ENCODE data around the gene WDR70. TPM values are rescaled to one million over a fixed set of nuclear protein-coding genes. Genes with fewer than 3 reads are reported as not detected.

WDR70 gene
- total RNA-seq, 1 experiment from 2014 or later, result 40.2 TPM

DNA sequence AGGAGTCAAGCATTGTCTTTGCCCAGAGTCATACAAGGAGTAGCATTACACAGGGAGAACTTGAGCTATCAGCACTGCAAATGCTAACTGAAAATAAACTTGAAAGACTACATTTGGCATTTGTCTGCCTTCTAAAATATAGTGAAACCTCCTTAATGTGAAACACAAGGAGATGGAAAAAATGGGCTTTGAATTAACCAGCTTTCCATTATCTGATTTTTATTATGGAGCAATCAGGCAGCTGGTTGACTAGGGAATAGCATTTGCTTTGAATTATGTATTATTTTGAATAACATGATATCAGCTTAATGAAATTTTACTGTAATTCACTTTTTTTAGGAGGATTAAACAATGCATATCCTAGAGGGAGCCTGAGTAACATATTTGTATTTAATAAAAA lies 329.9 kb downstream of the WDR70 start:
- CTCF ChIA-PET, result no interaction called here
- H3K4me1 ChIP-seq, result no peaks in the 10 kb centered on the region
- no peaks in the 10 kb centered on the region for H3K4me1 Mint-ChIP-seq (ENCODE audit: low read depth, unreplicated experiment)
- no peak for DNase-seq
- no peak overlapping the region for H3K4me3 Mint-ChIP-seq (ENCODE audit: unreplicated experiment)
- no peak overlapping the region for H3K4me3 ChIP-seq (ENCODE audit: low read depth, low read length)
- BruUV-seq (replicated peaks), result no TSS peak
- POLR2A ChIA-PET, result no interaction called here
- H3K36me3 Mint-ChIP-seq (ENCODE audit: insufficient read depth, unreplicated experiment), result no peaks in the 10 kb centered on the region
- no peaks in the 10 kb centered on the region for H3K9me3 Mint-ChIP-seq (ENCODE audit: unreplicated experiment)
- no peak overlapping the region for H3K27ac Mint-ChIP-seq (ENCODE audit: unreplicated experiment)
- TF ChIP-seq, protein P1, sequence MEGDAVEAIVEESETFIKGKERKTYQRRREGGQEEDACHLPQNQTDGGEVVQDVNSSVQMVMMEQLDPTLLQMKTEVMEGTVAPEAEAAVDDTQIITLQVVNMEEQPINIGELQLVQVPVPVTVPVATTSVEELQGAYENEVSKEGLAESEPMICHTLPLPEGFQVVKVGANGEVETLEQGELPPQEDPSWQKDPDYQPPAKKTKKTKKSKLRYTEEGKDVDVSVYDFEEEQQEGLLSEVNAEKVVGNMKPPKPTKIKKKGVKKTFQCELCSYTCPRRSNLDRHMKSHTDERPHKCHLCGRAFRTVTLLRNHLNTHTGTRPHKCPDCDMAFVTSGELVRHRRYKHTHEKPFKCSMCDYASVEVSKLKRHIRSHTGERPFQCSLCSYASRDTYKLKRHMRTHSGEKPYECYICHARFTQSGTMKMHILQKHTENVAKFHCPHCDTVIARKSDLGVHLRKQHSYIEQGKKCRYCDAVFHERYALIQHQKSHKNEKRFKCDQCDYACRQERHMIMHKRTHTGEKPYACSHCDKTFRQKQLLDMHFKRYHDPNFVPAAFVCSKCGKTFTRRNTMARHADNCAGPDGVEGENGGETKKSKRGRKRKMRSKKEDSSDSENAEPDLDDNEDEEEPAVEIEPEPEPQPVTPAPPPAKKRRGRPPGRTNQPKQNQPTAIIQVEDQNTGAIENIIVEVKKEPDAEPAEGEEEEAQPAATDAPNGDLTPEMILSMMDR (IDR thresholded peaks at IDR 0.05; ENCODE audit: insufficient read depth in 1 of 2, low read depth in 1 of 2, low read length in 1 of 2, severe bottlenecking in 1 of 2, unreplicated experiment in 1 of 2), result no peak
- H3K36me3 ChIP-seq (ENCODE audit: control insufficient read depth, insufficient read depth, low read length), result no peaks in the 10 kb centered on the region
- no peaks in the 10 kb centered on the region for H3K9me3 ChIP-seq
- H3K27me3 ChIP-seq (replicated peaks; ENCODE audit: control insufficient read depth, insufficient read depth, low read length), result no peaks in the 10 kb centered on the region
- no peaks in the 10 kb centered on the region for H3K27me3 Mint-ChIP-seq (ENCODE audit: insufficient read depth, unreplicated experiment)
- intact Hi-C loops (cut with micrococcal nuclease; ENCODE audit: unreplicated experiment), result no loop called here

DNA sequence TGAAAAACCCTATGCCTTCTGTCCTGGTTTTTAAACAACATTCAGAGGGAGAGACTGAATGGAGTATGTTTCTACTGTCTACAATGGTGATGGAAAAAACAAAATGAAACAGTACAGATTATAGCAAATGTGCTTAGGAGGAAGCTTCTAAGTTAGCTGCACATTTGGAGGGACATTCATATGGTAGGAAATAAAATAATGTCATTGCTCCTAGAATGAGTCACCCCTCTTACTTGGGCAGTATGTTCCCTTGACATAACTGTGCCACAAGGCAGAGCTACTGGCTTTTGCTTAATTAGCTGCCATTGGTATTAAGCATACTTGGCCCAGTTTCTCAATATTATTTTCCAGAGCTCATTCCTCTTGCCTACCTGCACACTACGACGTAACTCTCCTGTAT lies 331.8 kb downstream of the WDR70 start:
- H3K36me3 Mint-ChIP-seq (ENCODE audit: insufficient read depth, unreplicated experiment), result no peaks in the 10 kb centered on the region
- ChIA-PET POLR2A (no interaction called here), CTCF (no interaction called here)
- DNase-seq, result no peak
- no peaks in the 10 kb centered on the region for H3K4me1 Mint-ChIP-seq (ENCODE audit: low read depth, unreplicated experiment)
- Histone ChIP-seq H3K9me3 (no peaks in the 10 kb centered on the region), H3K27me3 (replicated peaks; ENCODE audit: control insufficient read depth, insufficient read depth, low read length) (no peaks in the 10 kb centered on the region), H3K4me1 (no peaks in the 10 kb centered on the region), H3K4me3 (ENCODE audit: low read depth, low read length) (no peak overlapping the region), H3K36me3 (ENCODE audit: control insufficient read depth, insufficient read depth, low read length) (no peaks in the 10 kb centered on the region)
- TF ChIP-seq, protein P1 (IDR thresholded peaks at IDR 0.05; ENCODE audit: insufficient read depth in 1 of 2, low read depth in 1 of 2, low read length in 1 of 2, severe bottlenecking in 1 of 2, unreplicated experiment in 1 of 2), result no peak
- H3K9me3 Mint-ChIP-seq (ENCODE audit: unreplicated experiment), result no peaks in the 10 kb centered on the region
- H3K27me3 Mint-ChIP-seq (ENCODE audit: insufficient read depth, unreplicated experiment), result no peaks in the 10 kb centered on the region
- H3K4me3 Mint-ChIP-seq (ENCODE audit: unreplicated experiment), result no peak overlapping the region
- intact Hi-C loops (cut with micrococcal nuclease; ENCODE audit: unreplicated experiment), result no loop called here
- BruUV-seq (replicated peaks), result no TSS peak
- no peak overlapping the region for H3K27ac Mint-ChIP-seq (ENCODE audit: unreplicated experiment)

DNA sequence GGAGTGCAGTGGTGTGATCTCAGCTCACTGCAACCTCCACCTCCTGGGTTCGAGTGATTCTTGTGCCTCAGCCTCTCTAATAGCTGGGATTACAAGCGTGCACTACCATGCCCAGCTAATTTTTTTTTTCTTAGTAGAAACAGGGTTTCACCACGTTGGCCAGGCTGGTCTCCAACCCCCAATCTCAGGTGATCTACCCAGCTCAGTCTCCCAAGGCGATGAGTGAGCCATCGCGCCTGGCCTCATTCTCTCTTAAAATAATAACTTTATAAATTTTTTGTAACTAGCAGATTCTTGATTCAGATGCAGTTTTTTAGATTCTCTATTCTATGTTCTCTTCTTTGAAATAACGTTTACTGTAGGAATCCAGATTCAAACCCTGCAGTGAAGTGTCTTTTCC lies 333.6 kb downstream of the WDR70 start:
- H3K4me3 Mint-ChIP-seq (ENCODE audit: unreplicated experiment), result no peak overlapping the region
- no peak overlapping the region for H3K27ac Mint-ChIP-seq (ENCODE audit: unreplicated experiment)
- H3K9me3 Mint-ChIP-seq (ENCODE audit: unreplicated experiment), result no peaks in the 10 kb centered on the region
- intact Hi-C loops (cut with micrococcal nuclease; ENCODE audit: unreplicated experiment), result no loop called here
- CTCF ChIA-PET, result no interaction called here
- DNase-seq, result no peak
- TF ChIP-seq, protein P1 (IDR thresholded peaks at IDR 0.05; ENCODE audit: insufficient read depth in 1 of 2, low read depth in 1 of 2, low read length in 1 of 2, severe bottlenecking in 1 of 2, unreplicated experiment in 1 of 2), result no peak
- Histone ChIP-seq H3K4me1 (no peaks in the 10 kb centered on the region), H3K4me3 (ENCODE audit: low read depth, low read length) (no peak overlapping the region), H3K9me3 (no peaks in the 10 kb centered on the region), H3K27me3 (replicated peaks; ENCODE audit: control insufficient read depth, insufficient read depth, low read length) (no peaks in the 10 kb centered on the region), H3K36me3 (ENCODE audit: control insufficient read depth, insufficient read depth, low read length) (no peaks in the 10 kb centered on the region)
- no TSS peak for BruUV-seq (replicated peaks)
- H3K4me1 Mint-ChIP-seq (ENCODE audit: low read depth, unreplicated experiment), result peaks cover 6% of the 10 kb centered on the region
- no peaks in the 10 kb centered on the region for H3K36me3 Mint-ChIP-seq (ENCODE audit: insufficient read depth, unreplicated experiment)
- no peaks in the 10 kb centered on the region for H3K27me3 Mint-ChIP-seq (ENCODE audit: insufficient read depth, unreplicated experiment)
- POLR2A ChIA-PET, result no interaction called here
